ENCODE data around the gene FAM50A. TPM values are rescaled to one million over a fixed set of nuclear protein-coding genes. Genes with fewer than 3 reads are reported as not detected.

Gene FAM50A
- total and polyA plus RNA-seq, 2 of the 4 experiments (the other 2 are of a cell fraction): 46.4 to 119 TPM

GRCh38 chrX:154483325-154483724, 39.4 kb downstream of the FAM50A start:
- H2BK120ac ChIP-seq (ENCODE audit: low read depth, low read length): no peak overlapping the region
- intact Hi-C loops (cut with micrococcal nuclease): no loop called here
- H4K5ac ChIP-seq (ENCODE audit: low read depth, low read length): no peak overlapping the region
- peaks cover 2% of the 10 kb centered on the region; the same call in 1 of the 2 replicates for H3K4me1 ChIP-seq (ENCODE audit: control insufficient read depth, insufficient read depth, low read length)
- H2AK5ac ChIP-seq (ENCODE audit: low read depth, low read length): no peak overlapping the region
- H3K36me3 ChIP-seq (ENCODE audit: control insufficient read depth, insufficient read depth, low read length): peaks cover 14% of the 10 kb centered on the region; the same call in 1 of the 2 replicates
- no peak overlapping the region for H3K23ac ChIP-seq (ENCODE audit: low read depth, low read length)
- no peak overlapping the region for H3K56ac ChIP-seq (ENCODE audit: extremely low read depth, insufficient read depth, low read length)
- no peak for TF ChIP-seq POLR2A (IDR thresholded peaks at IDR 0.05; ENCODE audit: low read depth, low read length)
- TF ChIP-seq ELK1 (IDR thresholded peaks at IDR 0.05; ENCODE audit: borderline replicate concordance, low read depth, low read length): no peak
- no peak overlapping the region for H3K4ac ChIP-seq (ENCODE audit: low read depth, low read length)
- no peak overlapping the region for H2BK5ac ChIP-seq (ENCODE audit: low read depth, low read length, poor library complexity, severe bottlenecking)
- no peak overlapping the region for H2AFZ ChIP-seq (replicated peaks; ENCODE audit: low read length, poor library complexity)
- no peak overlapping the region for H4K8ac ChIP-seq (ENCODE audit: low read depth in 2 of 2, low read length in 2 of 2)
- DNase-seq: no peak
- no peak overlapping the region for H2BK20ac ChIP-seq (ENCODE audit: low read depth, low read length)
- H3K14ac ChIP-seq (replicated peaks; ENCODE audit: low read depth, low read length): no peak overlapping the region
- no peak overlapping the region for H3K27ac ChIP-seq (ENCODE audit: insufficient read depth, low read length)
- in situ Hi-C loops (cut with MboI; ENCODE audit: low sequenced_read_pairs): no loop called here
- peaks cover 3 to 23% of the 10 kb centered on the region in 2 experiments; a peak in 3 of 4 replicates for H3K79me1 ChIP-seq (ENCODE audit: low read depth in 1 of 2, low read length in 2 of 2)
- H2BK15ac ChIP-seq (ENCODE audit: low read depth, low read length): no peak overlapping the region
- no peak overlapping the region for H3K9ac ChIP-seq (ENCODE audit: low read depth, low read length)
- POLR2A ChIA-PET (ENCODE audit: unreplicated experiment): no interaction called here
- H4K91ac ChIP-seq (ENCODE audit: insufficient read depth, low read depth, low read length): no peak overlapping the region
- H3K9me1 ChIP-seq (ENCODE audit: insufficient read depth, low read length): no peaks in the 10 kb centered on the region
- no peak overlapping the region for H3K18ac ChIP-seq (ENCODE audit: low read depth, low read length)
- no peak overlapping the region for H3K4me2 ChIP-seq (ENCODE audit: low read depth, low read length)
- dilution Hi-C loops (cut with HindIII; ENCODE audit: low sequenced_read_pairs, unreplicated experiment): no loop called here
- no peak overlapping the region for H3K4me3 ChIP-seq (ENCODE audit: insufficient read depth, low read depth, low read length)
- WGBS, 2 experiments (ENCODE audit: extremely low coverage in 2 of 2, insufficient read length in 1 of 2): 49% methylated on average over 4 of the region's 7 CpGs; no CpG with 5 or more reads in 1 of the 2 experiments
- no peaks in the 10 kb centered on the region for H3K27me3 ChIP-seq (ENCODE audit: control insufficient read depth, insufficient read depth, low read length)
- ATAC-seq (ENCODE audit: low read depth): no peak
- H4K20me1 ChIP-seq (ENCODE audit: insufficient read depth, low read length): peaks cover 4% of the 10 kb centered on the region; the same call in 1 of the 2 replicates
- BruUV-seq (replicated peaks): no TSS peak
- CTCF ChIA-PET: no interaction called here
- H2AK9ac ChIP-seq (replicated peaks; ENCODE audit: low read depth, low read length, poor library complexity): peak overlapping the region; percentile 47
- no peaks in the 10 kb centered on the region for H3K9me3 ChIP-seq (ENCODE audit: control insufficient read depth, insufficient read depth, low read length)
